K562 (cell line): ENCODE data around the gene UBE2O. TPM values are rescaled to one million over a fixed set of nuclear protein-coding genes. Genes with fewer than 3 reads are reported as not detected.

Experiments
- ATAC-seq: fragments of 200-7000 bp; cut with Tn5 transposase; 3 replicates; pipeline ENCODE4 v1.9.1; 2020; ENCODE audit warnings: moderate library complexity
- BruUV-seq: library from RNA; stranded (reverse); fragments of 400-500 nt; replicated peaks from 2 replicates; lab custom pipeline; 2021; lab: Mats Ljungman, UMichigan
- CTCF ChIA-PET: fragments of 300-600 bp; formaldehyde crosslinking; extraction: SDS; loops from one replicate; lab custom pipeline; 2021; ENCODE audit warnings: low intra/inter-chr PET ratio; lab: Yijun Ruan, JAX
- POLR2A ChIA-PET: fragments of 300-600, 350-650 bp; sonication (Branson Sonifier 250); formaldehyde crosslinking; extraction: SDS; loops from one replicate; lab custom pipeline; 2021; ENCODE audit warnings: antibody characterized with exemption, inconsistent platforms; lab: Yijun Ruan, JAX
- DNase-seq, 4 experiments: peaks; one replicate each; pipeline versions ENCODE4 v3.0.0 to v3.0.0-alpha.2; 2011 to 2018; ENCODE audit warnings: low spot score in 3 of 4, mixed read lengths in 3 of 4; ENCODE audit errors: extremely low read depth in 1 of 4
- FAIRE-seq: peaks from 2 replicates; lab custom pipeline; 2011; peaks lifted over from hg19 to GRCh38; lab: Jason Lieb, UNC
- H2AFZ ChIP-seq: 2 replicates; pipeline ENCODE4 v1.6.0; 2011; ENCODE audit warnings: low read depth, low read length, control low read depth, inconsistent platforms
- H3K27ac ChIP-seq: fragments of 200-600 bp; 3 replicates; pipeline ENCODE4 v1.8.0; 2011; ENCODE audit warnings: low read depth, mild to moderate bottlenecking, control low read depth, inconsistent platforms, low read length, moderate library complexity, mixed read lengths; ENCODE audit errors: extremely low read depth
- H3K27me3 ChIP-seq, 2 experiments: fragments of 300-600 bp in 1 of 2; 2 replicates in 1 of 2; 3 replicates in 1 of 2; pipeline versions ENCODE4 v1.6.0 to v1.8.0; 2011; ENCODE audit warnings: inconsistent platforms in 2 of 2, low read length in 2 of 2, mild to moderate bottlenecking in 1 of 2, mixed read lengths in 1 of 2, moderate library complexity in 1 of 2; ENCODE audit not compliant: control insufficient read depth in 2 of 2, insufficient read depth in 2 of 2
- H3K36me3 ChIP-seq: fragments of 300-600 bp; 3 replicates; pipeline ENCODE4 v1.8.0; 2011; ENCODE audit warnings: mild to moderate bottlenecking, low read length, inconsistent platforms; ENCODE audit not compliant: control insufficient read depth, insufficient read depth
- H3K4me1 ChIP-seq, 2 experiments: fragments of 200-600 bp in 1 of 2; replicated peaks in 1 of 2; 2 replicates in 1 of 2; 3 replicates in 1 of 2; pipeline versions ENCODE4 v1.5.1 to v1.8.0; 2011; ENCODE audit warnings: inconsistent platforms in 2 of 2, low read length in 2 of 2, mild to moderate bottlenecking in 1 of 2, mixed read lengths in 1 of 2, moderate library complexity in 1 of 2; ENCODE audit not compliant: control insufficient read depth in 2 of 2, insufficient read depth in 2 of 2
- H3K4me2 ChIP-seq: 2 replicates; pipeline ENCODE4 v1.6.1; 2011; ENCODE audit warnings: low read length, control low read depth, inconsistent platforms, mixed read lengths; ENCODE audit not compliant: insufficient read depth
- H3K4me3 ChIP-seq: fragments of 200-600 bp; sonication (generic), shearing (Covaris generic); 2 replicates; pipeline ENCODE4 v1.5.1; 2016; ENCODE audit warnings: control low read depth, inconsistent platforms
- H3K79me2 ChIP-seq: fragments of 200-600 bp; 3 replicates; pipeline ENCODE4 v1.8.0; 2011; ENCODE audit warnings: low read length, inconsistent platforms; ENCODE audit not compliant: control insufficient read depth, insufficient read depth
- H3K9ac ChIP-seq, 2 experiments: 2 replicates each; pipeline versions ENCODE4 v1.6.0 to v1.6.1; 2011; ENCODE audit warnings: low read depth in 2 of 2, low read length in 2 of 2, control low read depth in 1 of 2, inconsistent platforms in 1 of 2, mild to moderate bottlenecking in 1 of 2, mixed read lengths in 1 of 2; ENCODE audit not compliant: insufficient read depth in 1 of 2
- H3K9me1 ChIP-seq: one replicate; pipeline ENCODE4 v1.6.0; 2011; ENCODE audit warnings: inconsistent platforms, mild to moderate bottlenecking, low read length, moderate library complexity; ENCODE audit not compliant: control insufficient read depth, insufficient read depth
- H3K9me3 ChIP-seq: replicated peaks from 2 replicates; pipeline ENCODE4 v1.5.1; 2011; ENCODE audit warnings: low read depth, low read length, inconsistent platforms; ENCODE audit not compliant: control insufficient read depth, insufficient read depth
- H4K20me1 ChIP-seq: replicated peaks from 2 replicates; pipeline ENCODE4 v1.6.1; 2011; ENCODE audit warnings: low read length, inconsistent platforms, mixed read lengths; ENCODE audit not compliant: control insufficient read depth, insufficient read depth
- ARID1B ChIP-seq: fragments of 450-650 bp; IDR thresholded peaks from 2 replicates; pipeline ENCODE4 v1.6.1; 2016; ENCODE audit warnings: antibody characterized with exemption, mild to moderate bottlenecking, inconsistent platforms
- ESRRB ChIP-seq: fragments of 250-450 bp; sonication (Bioruptor Pico); IDR thresholded peaks from 2 replicates; pipeline ENCODE4 v1.5.0; 2020; ENCODE audit warnings: mild to moderate bottlenecking, moderate library complexity, borderline replicate concordance
- ETV6 ChIP-seq, 3 experiments: fragments of 150-350 bp in 1 of 3; sonication (generic) in 1 of 3; formaldehyde crosslinking in 1 of 3; IDR thresholded peaks; 2 replicates each; pipeline versions ENCODE4 v1.6.1 to v1.8.0; 2014 to 2022; ENCODE audit warnings: borderline replicate concordance in 2 of 3, low read depth in 2 of 3, antibody characterized with exemption in 1 of 3, low read length in 1 of 3, mild to moderate bottlenecking in 1 of 3, missing genetic modification reagents in 1 of 3
- MED1 ChIP-seq: sonication (generic); formaldehyde crosslinking; IDR thresholded peaks from 2 replicates; pipeline ENCODE4 v1.8.1; 2023; ENCODE audit warnings: missing genetic modification reagents, borderline replicate concordance
- NELFE ChIP-seq: IDR thresholded peaks from 2 replicates; pipeline ENCODE4 v1.6.1; 2011; ENCODE audit warnings: mild to moderate bottlenecking; ENCODE audit not compliant: insufficient read depth, insufficient read length
- NR2C2 ChIP-seq, 2 experiments: fragments of 200-800 bp in 1 of 2; sonication (Bioruptor generic) in 1 of 2; sonication (generic) in 1 of 2; formaldehyde crosslinking in 1 of 2; IDR thresholded peaks; 2 replicates each; pipeline versions ENCODE4 v1.6.1 to v1.8.0; 2016 to 2022; ENCODE audit warnings: mild to moderate bottlenecking in 1 of 2, missing compliant biosample characterization in 1 of 2, missing genetic modification characterization in 1 of 2, missing genetic modification reagents in 1 of 2
- PHF8 ChIP-seq: fragments of 200-600 bp; sonication (generic); IDR thresholded peaks from 2 replicates; pipeline ENCODE4 v1.6.1; 2012; ENCODE audit warnings: mixed run types, mild to moderate bottlenecking, inconsistent platforms, low read length, moderate library complexity, borderline replicate concordance
- RNF2 ChIP-seq: sonication (generic); IDR thresholded peaks from 2 replicates; pipeline ENCODE4 v1.6.1; 2016
- ZFX ChIP-seq: sonication (generic); formaldehyde crosslinking; IDR thresholded peaks from 2 replicates; pipeline ENCODE4 v1.8.0; 2022; ENCODE audit warnings: mild to moderate bottlenecking, missing genetic modification reagents, moderate library complexity
- ZNF280A ChIP-seq: fragments of 450-650 bp; IDR thresholded peaks from 2 replicates; pipeline ENCODE4 v1.6.1; 2018; ENCODE audit warnings: mild to moderate bottlenecking, low read depth; ENCODE audit not compliant: partially characterized antibody
- WGBS: fragments of 100-300 bp; shearing (Covaris generic); methylation state at CpG from one replicate; pipeline ENCODE4 v1.1.6; 2016; ENCODE audit warnings: low coverage, mixed read lengths; ENCODE audit not compliant: insufficient coverage; ENCODE audit errors: missing lambda C conversion rate; 5-methylcytosine and 5-hydroxymethylcytosine counted together
- in situ Hi-C: fragments of 300-500 bp; cut with MboI; formaldehyde crosslinking; loops from 4 replicates; pipeline ENCODE4 v1.15.0; 2018; ENCODE audit warnings: inconsistent platforms, mixed read lengths
- intact Hi-C: fragments of 100-400 bp; cut with micrococcal nuclease; formaldehyde crosslinking; loops from 2 replicates; pipeline ENCODE4 v1.14.2; 2022
- polyA plus RNA-seq, 8 experiments: library from polyadenylated mRNA; depleted of rRNA in 4 of 8; stranded (reverse) in 5 of 8; unstranded in 3 of 8; fragments of >200 nt; fragmentation: Nextera tagmentation in 2 of 8; fragmentation: Illumina TruSeq in 1 of 8; extraction: Ambion mirVana in 2 of 8; extraction: Trizol in 1 of 8; gene quantifications; 2 replicates each; pipeline versions ENCODE4 v1.2.1 to v1.2.3, GENCODE V29; 2011 to 2014; ENCODE audit warnings: inconsistent platforms in 1 of 8, missing spikeins in 1 of 8
- total RNA-seq, 7 experiments: library from RNA; depleted of rRNA in 6 of 7; stranded (reverse); fragments of >200 nt in 6 of 7; fragmentation: Illumina TruSeq in 2 of 7; extraction: Trizol in 2 of 7; gene quantifications; 2 replicates each; pipeline versions ENCODE4 v1.2.1 to v1.2.3, GENCODE V29; 2011 to 2021; ENCODE audit warnings: low replicate concordance in 1 of 7
- TF ChIP-seq, protein P1 (sequence below), 2 experiments: fragments of 450-650 bp; IDR thresholded peaks; 2 replicates each; pipeline ENCODE4 v1.6.1; 2018; ENCODE audit warnings: mild to moderate bottlenecking in 2 of 2, low read depth in 1 of 2; ENCODE audit not compliant: partially characterized antibody in 2 of 2

The UBE2O gene
- total and polyA plus RNA-seq, 9 of the 15 experiments (the other 6 are each of a cell fraction or from before 2014, with no cell fraction given): 1.6 to 39.7 (median 13.3) TPM

- TF ChIP-seq ZNF280A: no peak
- TF ChIP-seq ESRRB: no peak
- no peak for TF ChIP-seq PHF8
- no peak for TF ChIP-seq NELFE
Measured at GRCh38 chr17:76366247-76366646, 86.7 kb downstream of the UBE2O start (continued).

DNA sequence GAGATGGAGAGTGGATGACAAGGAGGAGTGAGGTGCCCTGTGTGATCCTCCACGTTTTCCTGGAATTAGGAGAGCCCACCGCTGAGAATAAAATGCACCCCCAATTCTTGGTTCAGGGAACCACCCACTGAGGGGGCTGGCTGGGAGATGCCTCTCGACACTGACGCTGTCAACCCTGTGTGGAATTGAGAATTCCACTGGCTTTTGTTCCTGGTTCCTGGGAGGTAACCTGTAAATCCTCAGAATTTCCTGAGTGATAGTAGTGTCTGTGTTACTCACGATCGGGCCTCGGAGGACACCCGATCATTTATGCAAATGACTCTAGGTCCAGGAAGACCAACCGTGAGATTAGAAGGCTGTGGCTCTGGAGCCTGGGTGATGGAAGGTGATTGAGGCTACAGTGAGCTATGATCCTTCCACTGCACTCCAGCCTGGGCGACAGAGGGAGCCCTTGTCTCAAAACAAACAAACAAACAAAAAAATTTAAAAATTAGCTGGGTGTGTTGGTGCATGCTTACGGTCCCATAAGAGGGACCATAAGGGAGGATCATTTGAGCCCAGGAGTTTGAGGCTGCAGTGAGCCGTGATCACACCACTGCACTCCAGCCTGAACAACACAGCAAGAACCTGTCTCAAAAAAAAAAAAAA lies 87.6 kb downstream of the UBE2O start:
- Histone ChIP-seq H3K9me3 (no peaks in the 10 kb centered on the region), H3K4me3 (no peak overlapping the region), H3K27me3 (no peaks in the 10 kb centered on the region), H3K36me3 (no peaks in the 10 kb centered on the region), H3K27ac (no peak overlapping the region), H3K4me2 (no peak overlapping the region), H3K9ac (no peak overlapping the region), H3K79me2 (no peaks in the 10 kb centered on the region), H2AFZ (peak overlapping the region; percentile 18), H3K4me1 (peaks cover 4 to 28% of the 10 kb centered on the region in 2 experiments; a peak in 4 of 5 replicates), H4K20me1 (no peaks in the 10 kb centered on the region), H3K9me1 (no peaks in the 10 kb centered on the region)
- 26% methylated on average over 11 of the region's 12 CpGs for WGBS
- POLR2A ChIA-PET: interaction anchor here (0.8 to 1.6 kb wide), 7 partner anchors 8 to 41 kb away, joined by 3 to 4 read pairs (median 3); partner anchors contain the start of gene PRPSAP1
- peak; percentile 93 for FAIRE-seq
- BruUV-seq: no TSS peak
- intact Hi-C loops: loop anchor here (2.0 kb wide), 1 partner anchor 33 kb away; no protein-coding TSS in a partner anchor
- in situ Hi-C loops: no loop called here
- CTCF ChIA-PET: interaction anchor here (0.6 to 1.2 kb wide), 4 partner anchors 20 to 420 kb away, joined by 3 to 7 read pairs (median 4); no protein-coding TSS in a partner anchor
- peak; percentile 75 for ATAC-seq
- DNase-seq: peak in 3 of 4 experiments; percentile 5 to 58 (median 25)
- TF ChIP-seq ARID1B (no peak), RNF2 (no peak), ZFX (CRISPR knock-in tag) (no peak), NR2C2 (CRISPR knock-in tag; IDR thresholded peaks at IDR 0.05) (no peak), NR2C2 (tag; IDR thresholded peaks at IDR 0.05) (no peak), MED1 (CRISPR knock-in tag) (no peak), ETV6 (IDR thresholded peaks at IDR 0.05; ENCODE audit: borderline replicate concordance in 1 of 2, low read depth in 2 of 2, low read length in 1 of 2) (no peak), ETV6 (CRISPR knock-in tag; IDR thresholded peaks at IDR 0.05; ENCODE audit: borderline replicate concordance) (no peak)
- TF ChIP-seq, protein P1, sequence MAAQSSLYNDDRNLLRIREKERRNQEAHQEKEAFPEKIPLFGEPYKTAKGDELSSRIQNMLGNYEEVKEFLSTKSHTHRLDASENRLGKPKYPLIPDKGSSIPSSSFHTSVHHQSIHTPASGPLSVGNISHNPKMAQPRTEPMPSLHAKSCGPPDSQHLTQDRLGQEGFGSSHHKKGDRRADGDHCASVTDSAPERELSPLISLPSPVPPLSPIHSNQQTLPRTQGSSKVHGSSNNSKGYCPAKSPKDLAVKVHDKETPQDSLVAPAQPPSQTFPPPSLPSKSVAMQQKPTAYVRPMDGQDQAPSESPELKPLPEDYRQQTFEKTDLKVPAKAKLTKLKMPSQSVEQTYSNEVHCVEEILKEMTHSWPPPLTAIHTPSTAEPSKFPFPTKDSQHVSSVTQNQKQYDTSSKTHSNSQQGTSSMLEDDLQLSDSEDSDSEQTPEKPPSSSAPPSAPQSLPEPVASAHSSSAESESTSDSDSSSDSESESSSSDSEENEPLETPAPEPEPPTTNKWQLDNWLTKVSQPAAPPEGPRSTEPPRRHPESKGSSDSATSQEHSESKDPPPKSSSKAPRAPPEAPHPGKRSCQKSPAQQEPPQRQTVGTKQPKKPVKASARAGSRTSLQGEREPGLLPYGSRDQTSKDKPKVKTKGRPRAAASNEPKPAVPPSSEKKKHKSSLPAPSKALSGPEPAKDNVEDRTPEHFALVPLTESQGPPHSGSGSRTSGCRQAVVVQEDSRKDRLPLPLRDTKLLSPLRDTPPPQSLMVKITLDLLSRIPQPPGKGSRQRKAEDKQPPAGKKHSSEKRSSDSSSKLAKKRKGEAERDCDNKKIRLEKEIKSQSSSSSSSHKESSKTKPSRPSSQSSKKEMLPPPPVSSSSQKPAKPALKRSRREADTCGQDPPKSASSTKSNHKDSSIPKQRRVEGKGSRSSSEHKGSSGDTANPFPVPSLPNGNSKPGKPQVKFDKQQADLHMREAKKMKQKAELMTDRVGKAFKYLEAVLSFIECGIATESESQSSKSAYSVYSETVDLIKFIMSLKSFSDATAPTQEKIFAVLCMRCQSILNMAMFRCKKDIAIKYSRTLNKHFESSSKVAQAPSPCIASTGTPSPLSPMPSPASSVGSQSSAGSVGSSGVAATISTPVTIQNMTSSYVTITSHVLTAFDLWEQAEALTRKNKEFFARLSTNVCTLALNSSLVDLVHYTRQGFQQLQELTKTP (IDR thresholded peaks at IDR 0.05; ENCODE audit: low read depth in 1 of 2, partially characterized antibody in 2 of 2): no peak
